Measurements from ENCODE around the gene ALOX5AP. TPM values are rescaled to one million over a fixed set of nuclear protein-coding genes. Genes with fewer than 3 reads are reported as not detected.

ALOX5AP gene
- total RNA-seq, 1 donor from 2014 or later: 4.5 TPM

DNA sequence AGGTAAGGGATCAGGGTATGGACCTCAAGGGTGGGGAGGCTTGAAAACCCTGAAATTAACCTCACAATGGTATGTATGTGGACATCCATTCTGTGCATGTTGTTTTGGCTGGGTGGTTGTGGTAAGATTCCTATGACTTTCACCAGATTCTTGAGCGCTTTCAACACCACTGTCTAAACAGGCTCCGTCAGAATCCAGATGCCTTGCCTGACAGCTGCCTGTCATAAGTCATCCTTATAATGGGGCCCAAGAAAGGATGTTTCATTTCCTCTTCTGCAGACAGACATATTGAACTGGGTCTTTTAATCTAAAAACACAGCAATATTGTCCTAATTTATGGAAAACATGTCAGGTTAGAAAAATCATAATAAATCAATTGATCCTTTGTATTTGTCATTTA, 41.3 kb downstream of the ALOX5AP start:
- no peak overlapping the region for H3K4me2 ChIP-seq (ENCODE audit: low read length)
- H3K9me3 ChIP-seq (ENCODE audit: insufficient read depth, low read depth, low read length): no peaks in the 10 kb centered on the region
- DNase-seq (ENCODE audit: low read depth): no peak
- H3K36me3 ChIP-seq (ENCODE audit: insufficient read depth, low read length): no peaks in the 10 kb centered on the region
- Mint-ChIP-seq H3K27ac (ENCODE audit: unreplicated experiment) (no peak overlapping the region), H3K27me3 (ENCODE audit: low read depth, unreplicated experiment) (peaks cover 13% of the 10 kb centered on the region), H3K4me3 (ENCODE audit: unreplicated experiment) (no peak overlapping the region), H3K9me3 (ENCODE audit: unreplicated experiment) (peaks cover 2% of the 10 kb centered on the region), H3K36me3 (ENCODE audit: low read depth, unreplicated experiment) (no peaks in the 10 kb centered on the region), H3K4me1 (ENCODE audit: low read depth, unreplicated experiment) (peaks cover 13% of the 10 kb centered on the region)
- no peak overlapping the region for H3K27ac ChIP-seq (ENCODE audit: low read depth, low read length)
- TF ChIP-seq, protein P1, sequence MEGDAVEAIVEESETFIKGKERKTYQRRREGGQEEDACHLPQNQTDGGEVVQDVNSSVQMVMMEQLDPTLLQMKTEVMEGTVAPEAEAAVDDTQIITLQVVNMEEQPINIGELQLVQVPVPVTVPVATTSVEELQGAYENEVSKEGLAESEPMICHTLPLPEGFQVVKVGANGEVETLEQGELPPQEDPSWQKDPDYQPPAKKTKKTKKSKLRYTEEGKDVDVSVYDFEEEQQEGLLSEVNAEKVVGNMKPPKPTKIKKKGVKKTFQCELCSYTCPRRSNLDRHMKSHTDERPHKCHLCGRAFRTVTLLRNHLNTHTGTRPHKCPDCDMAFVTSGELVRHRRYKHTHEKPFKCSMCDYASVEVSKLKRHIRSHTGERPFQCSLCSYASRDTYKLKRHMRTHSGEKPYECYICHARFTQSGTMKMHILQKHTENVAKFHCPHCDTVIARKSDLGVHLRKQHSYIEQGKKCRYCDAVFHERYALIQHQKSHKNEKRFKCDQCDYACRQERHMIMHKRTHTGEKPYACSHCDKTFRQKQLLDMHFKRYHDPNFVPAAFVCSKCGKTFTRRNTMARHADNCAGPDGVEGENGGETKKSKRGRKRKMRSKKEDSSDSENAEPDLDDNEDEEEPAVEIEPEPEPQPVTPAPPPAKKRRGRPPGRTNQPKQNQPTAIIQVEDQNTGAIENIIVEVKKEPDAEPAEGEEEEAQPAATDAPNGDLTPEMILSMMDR (IDR thresholded peaks at IDR 0.05; ENCODE audit: insufficient read depth, low read depth, low read length): no peak
- TF ChIP-seq EZH2 (IDR thresholded peaks at IDR 0.05; ENCODE audit: insufficient read depth, low read length): no peak
- peaks cover 3% of the 10 kb centered on the region for H3K27me3 ChIP-seq (ENCODE audit: insufficient read depth, low read length)
- no peak overlapping the region for H3K4me3 ChIP-seq (ENCODE audit: insufficient read depth, low read depth, low read length)
- H4K20me1 ChIP-seq (ENCODE audit: insufficient read depth, low read length): no peaks in the 10 kb centered on the region
- no peaks in the 10 kb centered on the region for H3K79me2 ChIP-seq (ENCODE audit: insufficient read depth, low read length)
- H2AFZ ChIP-seq (ENCODE audit: low read depth, low read length): no peak overlapping the region
- no peak for FAIRE-seq
- H3K9ac ChIP-seq (ENCODE audit: low read length): no peak overlapping the region
- H3K4me1 ChIP-seq (ENCODE audit: insufficient read depth, low read length): no peaks in the 10 kb centered on the region

DNA sequence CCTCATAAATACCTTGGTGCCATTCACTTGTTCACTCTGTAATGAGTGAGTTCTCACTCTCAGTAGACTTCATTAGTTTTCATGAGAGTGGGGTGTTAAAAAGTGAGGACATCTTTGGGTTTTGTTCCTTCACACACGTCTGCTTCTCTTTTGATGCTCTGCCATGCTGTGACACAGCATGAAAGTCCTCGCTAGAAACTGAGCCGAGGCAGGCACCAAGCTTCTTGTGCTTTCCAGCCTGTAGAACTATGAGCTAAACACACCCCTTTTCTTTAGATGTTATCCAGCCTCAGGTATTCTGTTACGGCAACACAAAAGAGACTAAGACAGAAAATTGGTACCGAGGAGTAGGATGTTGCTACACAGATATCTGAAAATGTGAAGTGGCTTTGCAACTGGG, 43.7 kb downstream of the ALOX5AP start:
- H3K27me3 ChIP-seq (ENCODE audit: insufficient read depth, low read length): peaks cover 3% of the 10 kb centered on the region
- Mint-ChIP-seq H3K27me3 (ENCODE audit: low read depth, unreplicated experiment) (peaks cover 13% of the 10 kb centered on the region), H3K4me1 (ENCODE audit: low read depth, unreplicated experiment) (peaks cover 13% of the 10 kb centered on the region), H3K36me3 (ENCODE audit: low read depth, unreplicated experiment) (no peaks in the 10 kb centered on the region), H3K9me3 (ENCODE audit: unreplicated experiment) (peaks cover 2% of the 10 kb centered on the region), H3K27ac (ENCODE audit: unreplicated experiment) (no peak overlapping the region), H3K4me3 (ENCODE audit: unreplicated experiment) (no peak overlapping the region)
- no peaks in the 10 kb centered on the region for H3K79me2 ChIP-seq (ENCODE audit: insufficient read depth, low read length)
- no peak for FAIRE-seq
- no peak for TF ChIP-seq EZH2 (IDR thresholded peaks at IDR 0.05; ENCODE audit: insufficient read depth, low read length)
- TF ChIP-seq, protein P1 (IDR thresholded peaks at IDR 0.05; ENCODE audit: insufficient read depth, low read depth, low read length): no peak
- H3K4me1 ChIP-seq (ENCODE audit: insufficient read depth, low read length): no peaks in the 10 kb centered on the region
- no peaks in the 10 kb centered on the region for H4K20me1 ChIP-seq (ENCODE audit: insufficient read depth, low read length)
- no peaks in the 10 kb centered on the region for H3K9me3 ChIP-seq (ENCODE audit: insufficient read depth, low read depth, low read length)
- DNase-seq (ENCODE audit: low read depth): no peak
- no peak overlapping the region for H2AFZ ChIP-seq (ENCODE audit: low read depth, low read length)
- H3K4me3 ChIP-seq (ENCODE audit: insufficient read depth, low read depth, low read length): no peak overlapping the region
- H3K9ac ChIP-seq (ENCODE audit: low read length): no peak overlapping the region
- H3K36me3 ChIP-seq (ENCODE audit: insufficient read depth, low read length): no peaks in the 10 kb centered on the region
- no peak overlapping the region for H3K27ac ChIP-seq (ENCODE audit: low read depth, low read length)
- H3K4me2 ChIP-seq (ENCODE audit: low read length): no peak overlapping the region

DNA sequence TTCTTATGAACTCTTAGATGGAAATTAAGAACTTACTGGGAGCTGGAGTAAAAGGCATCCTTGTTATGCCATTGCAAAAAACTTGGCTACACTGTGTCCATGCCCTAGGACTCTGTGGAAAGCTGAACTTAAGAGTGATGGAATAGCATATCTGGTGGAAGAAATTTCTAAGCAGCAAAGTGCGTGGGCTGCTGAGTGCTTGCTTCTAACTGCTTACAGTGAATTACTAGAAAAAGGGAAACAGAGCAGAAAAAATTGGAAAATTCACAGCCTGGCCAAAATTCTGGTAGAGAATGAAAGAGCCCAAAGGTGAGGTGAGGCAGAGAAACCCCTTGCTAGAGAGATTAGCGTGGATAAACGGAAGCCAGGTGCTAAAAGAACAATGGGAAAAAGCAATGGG, 44.3 kb downstream of the ALOX5AP start:
- Histone ChIP-seq H3K27me3 (ENCODE audit: insufficient read depth, low read length) (peaks cover 3% of the 10 kb centered on the region), H3K9me3 (ENCODE audit: insufficient read depth, low read depth, low read length) (no peaks in the 10 kb centered on the region), H3K36me3 (ENCODE audit: insufficient read depth, low read length) (no peaks in the 10 kb centered on the region), H4K20me1 (ENCODE audit: insufficient read depth, low read length) (no peaks in the 10 kb centered on the region), H3K4me3 (ENCODE audit: insufficient read depth, low read depth, low read length) (no peak overlapping the region), H3K79me2 (ENCODE audit: insufficient read depth, low read length) (no peaks in the 10 kb centered on the region), H2AFZ (ENCODE audit: low read depth, low read length) (no peak overlapping the region), H3K4me1 (ENCODE audit: insufficient read depth, low read length) (no peaks in the 10 kb centered on the region), H3K27ac (ENCODE audit: low read depth, low read length) (no peak overlapping the region), H3K4me2 (ENCODE audit: low read length) (no peak overlapping the region), H3K9ac (ENCODE audit: low read length) (no peak overlapping the region)
- TF ChIP-seq, protein P1 (IDR thresholded peaks at IDR 0.05; ENCODE audit: insufficient read depth, low read depth, low read length): no peak
- no peak for TF ChIP-seq EZH2 (IDR thresholded peaks at IDR 0.05; ENCODE audit: insufficient read depth, low read length)
- no peak for DNase-seq (ENCODE audit: low read depth)
- Mint-ChIP-seq H3K27ac (ENCODE audit: unreplicated experiment) (no peak overlapping the region), H3K4me1 (ENCODE audit: low read depth, unreplicated experiment) (peaks cover 13% of the 10 kb centered on the region), H3K36me3 (ENCODE audit: low read depth, unreplicated experiment) (no peaks in the 10 kb centered on the region), H3K4me3 (ENCODE audit: unreplicated experiment) (no peak overlapping the region), H3K9me3 (ENCODE audit: unreplicated experiment) (peaks cover 2% of the 10 kb centered on the region), H3K27me3 (ENCODE audit: low read depth, unreplicated experiment) (peaks cover 13% of the 10 kb centered on the region)
- no peak for FAIRE-seq

Measured in astrocyte (in vitro differentiated cells and primary cell).